HEK293 (cell line): ENCODE measurements around the gene CRTC3.

Experiments
- CTCF ChIP-seq: fragments of 450-650 bp; formaldehyde crosslinking; IDR thresholded peaks from 2 replicates; pipeline ENCODE4 v1.5.1; 2016; ENCODE audit warnings: missing biosample characterization, missing genetic modification characterization
- SP2 ChIP-seq: fragments of 450-650 bp; formaldehyde crosslinking; IDR thresholded peaks from 2 replicates; pipeline ENCODE4 v1.5.1; 2016; ENCODE audit warnings: missing biosample characterization, missing genetic modification characterization
- TRIM28 ChIP-seq: IDR thresholded peaks from 2 replicates; pipeline ENCODE4 v1.6.1; 2011; ENCODE audit warnings: low read length, control low read depth, borderline replicate concordance
- ZNF138 ChIP-seq: fragments of 450-650 bp; formaldehyde crosslinking; IDR thresholded peaks from 2 replicates; pipeline ENCODE4 v1.5.1; 2016; ENCODE audit warnings: missing biosample characterization, missing genetic modification characterization, borderline replicate concordance
- ZNF24 ChIP-seq: fragments of 450-650 bp; formaldehyde crosslinking; IDR thresholded peaks from 2 replicates; pipeline ENCODE4 v1.5.1; 2016; ENCODE audit warnings: missing biosample characterization, missing genetic modification characterization
- ZNF423 ChIP-seq: fragments of 450-650 bp; formaldehyde crosslinking; IDR thresholded peaks from 2 replicates; pipeline ENCODE4 v1.5.1; 2016; ENCODE audit warnings: missing biosample characterization, missing genetic modification characterization
- TF ChIP-seq, protein P1 (sequence below): fragments of 450-650 bp; formaldehyde crosslinking; IDR thresholded peaks from 2 replicates; pipeline ENCODE4 v1.5.1; 2017; ENCODE audit warnings: missing biosample characterization, missing genetic modification characterization
- TF ChIP-seq, protein P2 (sequence below): fragments of 450-650 bp; IDR thresholded peaks from 2 replicates; pipeline ENCODE4 v1.5.1; 2018; ENCODE audit warnings: missing biosample characterization, missing genetic modification characterization
- TF ChIP-seq, protein P3 (sequence below): fragments of 450-650 bp; formaldehyde crosslinking; IDR thresholded peaks from 2 replicates; pipeline ENCODE4 v1.5.1; 2016; ENCODE audit warnings: missing biosample characterization, missing genetic modification characterization

GRCh38 chr15:90552929-90553211, 23.1 kb downstream of the CRTC3 start:
- TF ChIP-seq, protein P1, sequence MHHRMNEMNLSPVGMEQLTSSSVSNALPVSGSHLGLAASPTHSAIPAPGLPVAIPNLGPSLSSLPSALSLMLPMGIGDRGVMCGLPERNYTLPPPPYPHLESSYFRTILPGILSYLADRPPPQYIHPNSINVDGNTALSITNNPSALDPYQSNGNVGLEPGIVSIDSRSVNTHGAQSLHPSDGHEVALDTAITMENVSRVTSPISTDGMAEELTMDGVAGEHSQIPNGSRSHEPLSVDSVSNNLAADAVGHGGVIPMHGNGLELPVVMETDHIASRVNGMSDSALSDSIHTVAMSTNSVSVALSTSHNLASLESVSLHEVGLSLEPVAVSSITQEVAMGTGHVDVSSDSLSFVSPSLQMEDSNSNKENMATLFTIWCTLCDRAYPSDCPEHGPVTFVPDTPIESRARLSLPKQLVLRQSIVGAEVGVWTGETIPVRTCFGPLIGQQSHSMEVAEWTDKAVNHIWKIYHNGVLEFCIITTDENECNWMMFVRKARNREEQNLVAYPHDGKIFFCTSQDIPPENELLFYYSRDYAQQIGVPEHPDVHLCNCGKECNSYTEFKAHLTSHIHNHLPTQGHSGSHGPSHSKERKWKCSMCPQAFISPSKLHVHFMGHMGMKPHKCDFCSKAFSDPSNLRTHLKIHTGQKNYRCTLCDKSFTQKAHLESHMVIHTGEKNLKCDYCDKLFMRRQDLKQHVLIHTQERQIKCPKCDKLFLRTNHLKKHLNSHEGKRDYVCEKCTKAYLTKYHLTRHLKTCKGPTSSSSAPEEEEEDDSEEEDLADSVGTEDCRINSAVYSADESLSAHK = no peak
- no peak for TF ChIP-seq SP2 (tag by site-specific recombination)
- TF ChIP-seq CTCF (tag by site-specific recombination) = no peak
- TF ChIP-seq, protein P2, sequence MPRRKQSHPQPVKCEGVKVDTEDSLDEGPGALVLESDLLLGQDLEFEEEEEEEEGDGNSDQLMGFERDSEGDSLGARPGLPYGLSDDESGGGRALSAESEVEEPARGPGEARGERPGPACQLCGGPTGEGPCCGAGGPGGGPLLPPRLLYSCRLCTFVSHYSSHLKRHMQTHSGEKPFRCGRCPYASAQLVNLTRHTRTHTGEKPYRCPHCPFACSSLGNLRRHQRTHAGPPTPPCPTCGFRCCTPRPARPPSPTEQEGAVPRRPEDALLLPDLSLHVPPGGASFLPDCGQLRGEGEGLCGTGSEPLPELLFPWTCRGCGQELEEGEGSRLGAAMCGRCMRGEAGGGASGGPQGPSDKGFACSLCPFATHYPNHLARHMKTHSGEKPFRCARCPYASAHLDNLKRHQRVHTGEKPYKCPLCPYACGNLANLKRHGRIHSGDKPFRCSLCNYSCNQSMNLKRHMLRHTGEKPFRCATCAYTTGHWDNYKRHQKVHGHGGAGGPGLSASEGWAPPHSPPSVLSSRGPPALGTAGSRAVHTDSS (tag by site-specific recombination) = no peak
- no peak for TF ChIP-seq ZNF24 (tag by site-specific recombination)
- TF ChIP-seq TRIM28 = no peak
- TF ChIP-seq, protein P3, sequence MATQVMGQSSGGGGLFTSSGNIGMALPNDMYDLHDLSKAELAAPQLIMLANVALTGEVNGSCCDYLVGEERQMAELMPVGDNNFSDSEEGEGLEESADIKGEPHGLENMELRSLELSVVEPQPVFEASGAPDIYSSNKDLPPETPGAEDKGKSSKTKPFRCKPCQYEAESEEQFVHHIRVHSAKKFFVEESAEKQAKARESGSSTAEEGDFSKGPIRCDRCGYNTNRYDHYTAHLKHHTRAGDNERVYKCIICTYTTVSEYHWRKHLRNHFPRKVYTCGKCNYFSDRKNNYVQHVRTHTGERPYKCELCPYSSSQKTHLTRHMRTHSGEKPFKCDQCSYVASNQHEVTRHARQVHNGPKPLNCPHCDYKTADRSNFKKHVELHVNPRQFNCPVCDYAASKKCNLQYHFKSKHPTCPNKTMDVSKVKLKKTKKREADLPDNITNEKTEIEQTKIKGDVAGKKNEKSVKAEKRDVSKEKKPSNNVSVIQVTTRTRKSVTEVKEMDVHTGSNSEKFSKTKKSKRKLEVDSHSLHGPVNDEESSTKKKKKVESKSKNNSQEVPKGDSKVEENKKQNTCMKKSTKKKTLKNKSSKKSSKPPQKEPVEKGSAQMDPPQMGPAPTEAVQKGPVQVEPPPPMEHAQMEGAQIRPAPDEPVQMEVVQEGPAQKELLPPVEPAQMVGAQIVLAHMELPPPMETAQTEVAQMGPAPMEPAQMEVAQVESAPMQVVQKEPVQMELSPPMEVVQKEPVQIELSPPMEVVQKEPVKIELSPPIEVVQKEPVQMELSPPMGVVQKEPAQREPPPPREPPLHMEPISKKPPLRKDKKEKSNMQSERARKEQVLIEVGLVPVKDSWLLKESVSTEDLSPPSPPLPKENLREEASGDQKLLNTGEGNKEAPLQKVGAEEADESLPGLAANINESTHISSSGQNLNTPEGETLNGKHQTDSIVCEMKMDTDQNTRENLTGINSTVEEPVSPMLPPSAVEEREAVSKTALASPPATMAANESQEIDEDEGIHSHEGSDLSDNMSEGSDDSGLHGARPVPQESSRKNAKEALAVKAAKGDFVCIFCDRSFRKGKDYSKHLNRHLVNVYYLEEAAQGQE = no peak
- no peak for TF ChIP-seq ZNF423 (tag by site-specific recombination)
- TF ChIP-seq ZNF138 (tag by site-specific recombination) = no peak
